ENCODE results near the gene HNMT. TPM values are rescaled to one million over a fixed set of nuclear protein-coding genes. Genes with fewer than 3 reads are reported as not detected.
"Not testable (repeated sequence)": the region's sequence is repeated elsewhere in the genome, so short reads cannot be mapped to it uniquely, and the experiment has no call there.

HNMT gene
- total RNA-seq (10 to 100 TPM; 29.9 to 62.4 (median 50.2) TPM), polyA plus RNA-seq (100 to 1,000 TPM in 2 of 3 donors, 10 to 100 TPM in 1; 47.6 to 124 (median 118) TPM)

GRCh38 chr2:137964066-137964858 lies at the start of gene HNMT:
Gene HNMT (plus strand): TSS chr2:137964473. CDS start chr2:137964492, 19 bp downstream.
- 4 to 20% methylated on average over 15 of the region's 15 CpGs for WGBS, 2 donors
- Histone ChIP-seq H3K27ac (peak within 1 kb of the TSS; percentile 72 to 79 (median 76)), H3K9me3 (no peaks in the 10 kb centered on the region), H3K4me3 (peak within 1 kb of the TSS; percentile 38 to 55 (median 50)), H3K4me1 (peaks cover 0 to 18% (median 6%) of the 10 kb centered on the region in 4 donors), H3K27me3 (no peaks in the 10 kb centered on the region), H3K36me3 (no peaks in the 10 kb centered on the region)
- intact Hi-C loops (cut with DNase I) = no loop called here
- TF ChIP-seq POLR2AphosphoS5 (IDR thresholded peaks at IDR 0.05) = peak in 1 of 4 donors; percentile 18
- no peak for TF ChIP-seq CTCF (IDR thresholded peaks at IDR 0.05)
- peak; percentile 61 for DNase-seq

- H3K9me3 ChIP-seq = no peaks in the 10 kb centered on the region
- H3K36me3 ChIP-seq = no peaks in the 10 kb centered on the region
- no peaks in the 10 kb centered on the region for H3K27me3 ChIP-seq
- no peak for DNase-seq
- intact Hi-C loops (cut with DNase I) = no loop called here
- no peak overlapping the region for H3K27ac ChIP-seq
- no peak overlapping the region for H3K4me3 ChIP-seq
- 79 to 93% methylated on average over 2 of the region's 2 CpGs for WGBS, 2 donors
- no peaks in the 10 kb centered on the region for H3K4me1 ChIP-seq
- TF ChIP-seq POLR2AphosphoS5 (IDR thresholded peaks at IDR 0.05) (no peak), POLR2A (IDR thresholded peaks at IDR 0.05) (no peak), CTCF (IDR thresholded peaks at IDR 0.05) (no peak), EP300 (IDR thresholded peaks at IDR 0.05) (no peak)
Measured at GRCh38 chr2:137921105-137921880, 43.0 kb upstream of the HNMT start.

- H3K9me3 ChIP-seq; H3K4me3 ChIP-seq; H3K4me1 ChIP-seq; H3K27ac ChIP-seq; H3K36me3 ChIP-seq; DNase-seq; H3K27me3 ChIP-seq; intact Hi-C loops (cut with DNase I): not testable (repeated sequence)
Measured at GRCh38 chr2:137922171-137922570, 42.1 kb upstream of the HNMT start.

- 60 to 69% methylated on average over 1 of the region's 1 CpG for WGBS, 2 donors
- TF ChIP-seq POLR2A (IDR thresholded peaks at IDR 0.05) = no peak
- H3K27me3 ChIP-seq = no peaks in the 10 kb centered on the region
- H3K27ac ChIP-seq = no peak overlapping the region
- DNase-seq = no peak
- no peaks in the 10 kb centered on the region for H3K9me3 ChIP-seq
- H3K36me3 ChIP-seq = no peaks in the 10 kb centered on the region
- intact Hi-C loops (cut with DNase I) = no loop called here
- H3K4me3 ChIP-seq = no peak overlapping the region
- no peaks in the 10 kb centered on the region for H3K4me1 ChIP-seq
Measured at GRCh38 chr2:137924019-137924418, 40.3 kb upstream of the HNMT start.

- TF ChIP-seq CTCF (IDR thresholded peaks at IDR 0.05) = no peak
- no peak for TF ChIP-seq EP300 (IDR thresholded peaks at IDR 0.05)
- TF ChIP-seq POLR2A (IDR thresholded peaks at IDR 0.05) = no peak
- TF ChIP-seq POLR2AphosphoS5 (IDR thresholded peaks at IDR 0.05) = no peak
- H3K27me3 ChIP-seq = no peaks in the 10 kb centered on the region
- H3K4me3 ChIP-seq = no peak overlapping the region
- no peak for DNase-seq
- H3K36me3 ChIP-seq = no peaks in the 10 kb centered on the region
- intact Hi-C loops (cut with DNase I) = no loop called here
- H3K4me1 ChIP-seq = no peaks in the 10 kb centered on the region
- WGBS, 2 donors = 63 to 82% methylated on average over 2 of the region's 2 CpGs
- H3K27ac ChIP-seq = no peak overlapping the region
- no peaks in the 10 kb centered on the region for H3K9me3 ChIP-seq
Measured at GRCh38 chr2:137925599-137925998, 38.7 kb upstream of the HNMT start.
